Progenitor cell of endocrine pancreas (in vitro differentiated cells): Measurements from ENCODE around the gene CEP112. TPM values are rescaled to one million over a fixed set of nuclear protein-coding genes. Genes with fewer than 3 reads are reported as not detected.
"Not testable (repeated sequence)": the region's sequence is repeated elsewhere in the genome, so short reads cannot be mapped to it uniquely, and the experiment has no call there.

Source experiments
- DNase-seq: peaks from one replicate; pipeline ENCODE4 v3.0.0; 2021; ENCODE audit warnings: low spot score; ENCODE audit not compliant: unreplicated experiment
- H3K27ac Mint-ChIP-seq: 2 replicates; pipeline ENCODE4 v1.8.0; 2021; ENCODE audit warnings: mild to moderate bottlenecking, moderate library complexity, mixed read lengths
- H3K27me3 Mint-ChIP-seq: 2 replicates; pipeline ENCODE4 v1.8.0; 2021; ENCODE audit warnings: mixed read lengths
- H3K36me3 Mint-ChIP-seq: 2 replicates; pipeline ENCODE4 v1.8.0; 2022; ENCODE audit warnings: mixed read lengths; ENCODE audit not compliant: insufficient read depth
- H3K4me1 Mint-ChIP-seq: 2 replicates; pipeline ENCODE4 v1.8.0; 2021; ENCODE audit warnings: low read depth, mixed read lengths
- H3K4me3 Mint-ChIP-seq: 2 replicates; pipeline ENCODE4 v1.8.0; 2021; ENCODE audit warnings: low read depth, mild to moderate bottlenecking, moderate library complexity, mixed read lengths
- H3K9me3 Mint-ChIP-seq: 2 replicates; pipeline ENCODE4 v1.8.0; 2021; ENCODE audit warnings: low read depth, mixed read lengths
- CTCF ChIP-seq: fragments of 200-600 bp; sonication (generic); IDR thresholded peaks from one replicate; pipeline ENCODE4 v1.5.0; 2021; ENCODE audit warnings: antibody characterized with exemption, mild to moderate bottlenecking; ENCODE audit not compliant: unreplicated experiment
- total RNA-seq: library from RNA; stranded (reverse); gene quantifications from 2 replicates; pipeline ENCODE4 v1.2.1, GENCODE V29; 2021

The CEP112 gene
- total RNA-seq, 1 donor from 2014 or later, result 24.3 TPM

GRCh38 chr17:65688307-65688706 is 503.6 kb downstream of the CEP112 start:
- H3K27me3 Mint-ChIP-seq, result no peaks in the 10 kb centered on the region
- no peaks in the 10 kb centered on the region for H3K9me3 Mint-ChIP-seq
- H3K4me3 Mint-ChIP-seq, result no peak overlapping the region
- no peak for DNase-seq
- no peak overlapping the region for H3K27ac Mint-ChIP-seq
- no peaks in the 10 kb centered on the region for H3K4me1 Mint-ChIP-seq
- TF ChIP-seq CTCF, result no peak
- no peaks in the 10 kb centered on the region for H3K36me3 Mint-ChIP-seq

GRCh38 chr17:65685110-65685509 is 506.8 kb downstream of the CEP112 start:
- no peak overlapping the region for H3K4me3 Mint-ChIP-seq
- H3K27me3 Mint-ChIP-seq, result no peaks in the 10 kb centered on the region
- DNase-seq, result no peak
- H3K27ac Mint-ChIP-seq, result no peak overlapping the region
- no peaks in the 10 kb centered on the region for H3K4me1 Mint-ChIP-seq
- no peaks in the 10 kb centered on the region for H3K36me3 Mint-ChIP-seq
- no peaks in the 10 kb centered on the region for H3K9me3 Mint-ChIP-seq
- no peak for TF ChIP-seq CTCF

DNA sequence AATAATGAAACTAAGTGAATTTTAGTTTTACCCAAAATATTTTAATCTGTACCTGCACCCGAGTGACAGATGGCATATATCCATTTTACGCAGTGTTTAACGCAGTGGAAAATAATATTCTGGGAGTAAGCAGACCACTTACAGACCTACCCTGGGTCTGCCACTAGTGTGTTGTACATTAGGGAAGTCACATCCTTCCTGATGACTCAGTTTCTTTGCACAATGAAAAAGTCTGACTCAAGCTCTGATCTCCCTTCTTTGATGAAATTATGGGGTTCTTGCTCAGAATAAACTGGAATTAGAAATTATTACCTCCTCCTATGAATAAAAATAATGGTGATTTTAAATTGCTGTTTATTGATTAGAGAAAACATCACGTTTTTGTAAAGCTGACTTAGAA is 507.3 kb downstream of the CEP112 start:
- Mint-ChIP-seq H3K4me3 (no peak overlapping the region), H3K9me3 (no peaks in the 10 kb centered on the region), H3K27me3 (no peaks in the 10 kb centered on the region), H3K36me3 (no peaks in the 10 kb centered on the region), H3K27ac (no peak overlapping the region), H3K4me1 (no peaks in the 10 kb centered on the region)
- TF ChIP-seq CTCF, result no peak
- no peak for DNase-seq

GRCh38 chr17:65683428-65683827 is 508.5 kb downstream of the CEP112 start:
- no peak for TF ChIP-seq CTCF
- Mint-ChIP-seq H3K4me3 (no peak overlapping the region), H3K9me3 (no peaks in the 10 kb centered on the region), H3K27me3 (no peaks in the 10 kb centered on the region), H3K27ac (no peak overlapping the region), H3K4me1 (no peaks in the 10 kb centered on the region), H3K36me3 (no peaks in the 10 kb centered on the region)
- no peak for DNase-seq

GRCh38 chr17:65681763-65682162 is 510.2 kb downstream of the CEP112 start:
- H3K27ac Mint-ChIP-seq, H3K27me3 Mint-ChIP-seq, H3K4me3 Mint-ChIP-seq, DNase-seq, H3K36me3 Mint-ChIP-seq, H3K9me3 Mint-ChIP-seq, H3K4me1 Mint-ChIP-seq: not testable (repeated sequence)

GRCh38 chr17:65679165-65679845 is 512.6 kb downstream of the CEP112 start:
- no peak for TF ChIP-seq CTCF
- Mint-ChIP-seq H3K9me3 (peaks cover 3% of the 10 kb centered on the region), H3K4me1 (no peaks in the 10 kb centered on the region), H3K27me3 (no peaks in the 10 kb centered on the region), H3K4me3 (no peak overlapping the region), H3K36me3 (peaks cover 1% of the 10 kb centered on the region), H3K27ac (no peak overlapping the region)
- DNase-seq, result no peak
